GM19324 (cell line): ENCODE data around the gene CSRNP3.

Experiments
- ATAC-seq: cut with Tn5 transposase; IDR thresholded peaks from one replicate; pipeline ENCODE4 v1.9.1; 2021; ENCODE audit warnings: mild to moderate bottlenecking, moderate library complexity; ENCODE audit not compliant: unreplicated experiment, low FRiP score

Gene CSRNP3

GRCh38 chr2:165469417-165469816 lies at the start of gene CSRNP3:
CSRNP3 (plus strand) TSS chr2:165469698; CDS start chr2:165595066, 125,368 bp downstream.
- ATAC-seq, result no peak

GRCh38 chr2:165420231-165420630 lies 49.3 kb upstream of the CSRNP3 start:
- no peak for ATAC-seq

GRCh38 chr2:165423081-165423480 lies 46.4 kb upstream of the CSRNP3 start:
- no peak for ATAC-seq

GRCh38 chr2:165425556-165425955 lies 43.9 kb upstream of the CSRNP3 start:
- ATAC-seq, result no peak

GRCh38 chr2:165427686-165428085 lies 41.8 kb upstream of the CSRNP3 start:
- no peak for ATAC-seq

GRCh38 chr2:165428926-165429325 lies 40.6 kb upstream of the CSRNP3 start:
- ATAC-seq, result no peak

GRCh38 chr2:165431014-165431413 lies 38.5 kb upstream of the CSRNP3 start:
- no peak for ATAC-seq

- no peak for ATAC-seq
Measured at GRCh38 chr2:165432234-165432966, 37.1 kb upstream of the CSRNP3 start.

GRCh38 chr2:165434865-165435496 lies 34.5 kb upstream of the CSRNP3 start:
- no peak for ATAC-seq

GRCh38 chr2:165435611-165436010 lies 33.9 kb upstream of the CSRNP3 start:
- no peak for ATAC-seq

- ATAC-seq, result peak; percentile 62
Measured at GRCh38 chr2:165436559-165436958, 32.9 kb upstream of the CSRNP3 start.

- no peak for ATAC-seq
Measured at GRCh38 chr2:165440367-165440766, 29.1 kb upstream of the CSRNP3 start.

GRCh38 chr2:165443511-165443910 lies 26.0 kb upstream of the CSRNP3 start:
- ATAC-seq, result no peak

- ATAC-seq, result no peak
Measured at GRCh38 chr2:165448406-165448805, 21.1 kb upstream of the CSRNP3 start.

GRCh38 chr2:165450156-165450555 lies 19.3 kb upstream of the CSRNP3 start:
- no peak for ATAC-seq

- no peak for ATAC-seq
Measured at GRCh38 chr2:165452327-165452726, 17.2 kb upstream of the CSRNP3 start.

- ATAC-seq, result no peak
Measured at GRCh38 chr2:165453561-165454094, 15.9 kb upstream of the CSRNP3 start.

GRCh38 chr2:165454905-165455304 lies 14.6 kb upstream of the CSRNP3 start:
- no peak for ATAC-seq

- no peak for ATAC-seq
Measured at GRCh38 chr2:165456027-165456426, 13.5 kb upstream of the CSRNP3 start.

- no peak for ATAC-seq
Measured at GRCh38 chr2:165462443-165462842, 7.1 kb upstream of the CSRNP3 start.

GRCh38 chr2:165466386-165466785 lies 3.1 kb upstream of the CSRNP3 start:
- no peak for ATAC-seq

- ATAC-seq, result no peak
Measured at GRCh38 chr2:165467921-165468320, 1.6 kb upstream of the CSRNP3 start.
